Measurements from ENCODE around the gene DBI.
"Not testable (repeated sequence)": the region's sequence is repeated elsewhere in the genome, so short reads cannot be mapped to it uniquely, and the experiment has no call there.

DNA sequence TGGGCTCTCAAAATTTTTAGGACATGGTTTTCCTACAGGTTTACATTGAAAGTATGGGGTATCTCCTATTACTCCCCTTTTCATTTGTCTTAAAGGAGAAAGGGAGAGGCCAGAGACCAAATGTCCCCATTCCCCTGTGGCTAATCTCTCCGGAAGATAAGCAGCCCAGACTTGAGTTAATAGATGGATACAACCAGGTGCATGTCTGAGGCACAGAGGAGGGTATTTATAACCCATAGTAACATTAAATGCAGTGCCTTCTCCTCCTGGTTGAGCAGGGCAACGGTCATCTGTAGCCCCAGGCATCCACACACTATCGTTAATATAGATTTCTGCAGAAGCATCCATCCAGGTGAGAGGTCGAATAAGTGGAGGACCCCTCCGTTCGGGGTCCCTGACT, 9.6 kb downstream of the DBI start:
- TF ChIP-seq, protein P1, sequence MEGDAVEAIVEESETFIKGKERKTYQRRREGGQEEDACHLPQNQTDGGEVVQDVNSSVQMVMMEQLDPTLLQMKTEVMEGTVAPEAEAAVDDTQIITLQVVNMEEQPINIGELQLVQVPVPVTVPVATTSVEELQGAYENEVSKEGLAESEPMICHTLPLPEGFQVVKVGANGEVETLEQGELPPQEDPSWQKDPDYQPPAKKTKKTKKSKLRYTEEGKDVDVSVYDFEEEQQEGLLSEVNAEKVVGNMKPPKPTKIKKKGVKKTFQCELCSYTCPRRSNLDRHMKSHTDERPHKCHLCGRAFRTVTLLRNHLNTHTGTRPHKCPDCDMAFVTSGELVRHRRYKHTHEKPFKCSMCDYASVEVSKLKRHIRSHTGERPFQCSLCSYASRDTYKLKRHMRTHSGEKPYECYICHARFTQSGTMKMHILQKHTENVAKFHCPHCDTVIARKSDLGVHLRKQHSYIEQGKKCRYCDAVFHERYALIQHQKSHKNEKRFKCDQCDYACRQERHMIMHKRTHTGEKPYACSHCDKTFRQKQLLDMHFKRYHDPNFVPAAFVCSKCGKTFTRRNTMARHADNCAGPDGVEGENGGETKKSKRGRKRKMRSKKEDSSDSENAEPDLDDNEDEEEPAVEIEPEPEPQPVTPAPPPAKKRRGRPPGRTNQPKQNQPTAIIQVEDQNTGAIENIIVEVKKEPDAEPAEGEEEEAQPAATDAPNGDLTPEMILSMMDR (conservative IDR thresholded peaks at IDR 0.05) = not testable (repeated sequence)
- not testable (repeated sequence) for TF ChIP-seq EZH2 (IDR thresholded peaks at IDR 0.05; ENCODE audit: low read depth)

All from PC-9 (cell line).